ENCODE results near the gene NUCKS1.

DNA sequence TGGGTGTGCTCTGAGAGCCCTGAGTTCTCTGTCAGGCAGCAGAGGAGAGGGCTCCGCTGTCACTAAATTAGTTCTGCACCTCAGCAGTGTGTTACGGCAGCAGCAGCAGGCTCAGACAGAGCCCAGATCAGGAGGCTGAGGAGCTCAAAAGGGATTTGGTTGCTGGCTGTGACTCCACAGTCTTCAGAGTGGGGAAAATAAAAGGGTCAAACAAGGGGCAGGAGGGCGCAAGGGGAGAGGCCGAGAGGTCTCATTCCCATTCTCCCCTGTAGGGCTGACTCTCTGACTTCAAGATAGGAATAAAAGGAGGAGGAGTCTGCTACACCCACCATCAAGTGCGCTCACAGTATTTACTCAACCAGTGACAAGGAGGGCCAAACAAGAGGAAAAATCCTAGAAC is 60.5 kb downstream of the NUCKS1 start:
- TF ChIP-seq, protein P1, sequence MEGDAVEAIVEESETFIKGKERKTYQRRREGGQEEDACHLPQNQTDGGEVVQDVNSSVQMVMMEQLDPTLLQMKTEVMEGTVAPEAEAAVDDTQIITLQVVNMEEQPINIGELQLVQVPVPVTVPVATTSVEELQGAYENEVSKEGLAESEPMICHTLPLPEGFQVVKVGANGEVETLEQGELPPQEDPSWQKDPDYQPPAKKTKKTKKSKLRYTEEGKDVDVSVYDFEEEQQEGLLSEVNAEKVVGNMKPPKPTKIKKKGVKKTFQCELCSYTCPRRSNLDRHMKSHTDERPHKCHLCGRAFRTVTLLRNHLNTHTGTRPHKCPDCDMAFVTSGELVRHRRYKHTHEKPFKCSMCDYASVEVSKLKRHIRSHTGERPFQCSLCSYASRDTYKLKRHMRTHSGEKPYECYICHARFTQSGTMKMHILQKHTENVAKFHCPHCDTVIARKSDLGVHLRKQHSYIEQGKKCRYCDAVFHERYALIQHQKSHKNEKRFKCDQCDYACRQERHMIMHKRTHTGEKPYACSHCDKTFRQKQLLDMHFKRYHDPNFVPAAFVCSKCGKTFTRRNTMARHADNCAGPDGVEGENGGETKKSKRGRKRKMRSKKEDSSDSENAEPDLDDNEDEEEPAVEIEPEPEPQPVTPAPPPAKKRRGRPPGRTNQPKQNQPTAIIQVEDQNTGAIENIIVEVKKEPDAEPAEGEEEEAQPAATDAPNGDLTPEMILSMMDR (conservative IDR thresholded peaks at IDR 0.05 in 1 of 2, IDR thresholded peaks at IDR 0.05 in 1 of 2; ENCODE audit: extremely low read depth in 1 of 2, insufficient read depth in 1 of 2, low read depth in 1 of 2, low read length in 2 of 2), result no peak
- no peak for TF ChIP-seq EZH2 (IDR thresholded peaks at IDR 0.05; ENCODE audit: borderline replicate concordance, low read length)
